ENCODE data around the gene ZNF3.

ZNF3 gene

DNA sequence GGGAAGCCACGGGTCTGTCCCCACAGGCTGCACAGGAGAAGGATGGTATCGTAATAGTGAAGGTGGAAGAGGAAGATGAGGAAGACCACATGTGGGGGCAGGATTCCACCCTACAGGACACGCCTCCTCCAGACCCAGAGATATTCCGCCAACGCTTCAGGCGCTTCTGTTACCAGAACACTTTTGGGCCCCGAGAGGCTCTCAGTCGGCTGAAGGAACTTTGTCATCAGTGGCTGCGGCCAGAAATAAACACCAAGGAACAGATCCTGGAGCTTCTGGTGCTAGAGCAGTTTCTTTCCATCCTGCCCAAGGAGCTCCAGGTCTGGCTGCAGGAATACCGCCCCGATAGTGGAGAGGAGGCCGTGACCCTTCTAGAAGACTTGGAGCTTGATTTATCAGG lies 58.0 kb downstream of the ZNF3 start:
- no peak for DNase-seq
- Histone ChIP-seq H2BK12ac (ENCODE audit: low read length in 2 of 2) (no peak overlapping the region), H3K9ac (ENCODE audit: low read length) (no peak overlapping the region), H2AFZ (ENCODE audit: low read depth, low read length) (no peak overlapping the region), H3K4ac (ENCODE audit: low read depth in 1 of 2, low read length in 2 of 2) (no peak overlapping the region), H3K14ac (ENCODE audit: low read length in 2 of 2) (no peak overlapping the region), H3K18ac (ENCODE audit: low read depth in 1 of 2, low read length in 2 of 2) (no peak overlapping the region), H3K27me3 (ENCODE audit: control insufficient read depth in 1 of 2, insufficient read depth in 1 of 2, low read length in 2 of 2) (no peaks in the 10 kb centered on the region), H2BK120ac (ENCODE audit: low read depth, low read length) (no peak overlapping the region), H3K27ac (ENCODE audit: low read length, poor library complexity, severe bottlenecking) (no peak overlapping the region), H3K36me3 (ENCODE audit: control insufficient read depth in 1 of 2, insufficient read depth in 2 of 2, low read depth in 1 of 2, low read length in 2 of 2) (peaks cover 54 to 76% of the 10 kb centered on the region in 2 experiments), H4K91ac (ENCODE audit: low read length) (no peak overlapping the region), H2BK5ac (ENCODE audit: low read depth, low read length, poor library complexity, severe bottlenecking) (no peak overlapping the region), H3K4me3 (ENCODE audit: insufficient read depth in 1 of 2, low read depth in 1 of 2, low read length in 2 of 2) (no peak overlapping the region), H3K23ac (ENCODE audit: low read length in 2 of 2) (no peak overlapping the region), H2BK15ac (ENCODE audit: low read depth, poor library complexity, severe bottlenecking) (no peak overlapping the region), H3K4me2 (ENCODE audit: low read length, poor library complexity, severe bottlenecking) (no peak overlapping the region), H3K9me3 (ENCODE audit: control insufficient read depth, low read length) (no peaks in the 10 kb centered on the region), H2AK5ac (ENCODE audit: low read length, severe bottlenecking) (no peak overlapping the region), H4K8ac (ENCODE audit: low read length) (no peak overlapping the region), H3K79me1 (replicated peaks; ENCODE audit: low read length, poor library complexity, severe bottlenecking) (peaks cover 25% of the 10 kb centered on the region), H3K4me1 (ENCODE audit: control insufficient read depth, insufficient read depth, low read depth, low read length) (peaks cover 3% of the 10 kb centered on the region)
- over 99% methylated on average over 12 of the region's 12 CpGs for WGBS

DNA sequence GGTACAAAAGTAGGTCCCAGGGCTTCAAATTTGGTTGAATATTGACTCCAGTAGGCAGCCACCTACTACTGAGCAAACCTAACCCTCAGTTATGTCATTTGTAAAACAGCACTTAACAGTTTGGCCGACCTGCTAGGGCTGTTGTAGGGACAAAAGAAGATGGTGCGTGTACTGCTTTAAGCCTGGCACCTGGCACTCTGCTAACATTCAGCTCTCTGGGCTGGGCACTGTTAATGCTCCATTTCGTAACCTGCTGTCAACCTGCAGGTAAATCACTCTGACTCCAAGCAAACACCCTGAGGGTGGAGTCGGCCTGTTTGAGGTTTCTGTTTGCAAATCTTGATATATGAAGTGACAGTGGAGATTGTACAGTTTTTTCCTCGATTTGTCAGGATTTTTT lies 58.9 kb downstream of the ZNF3 start:
- peaks cover 24% of the 10 kb centered on the region for H3K79me1 ChIP-seq (replicated peaks; ENCODE audit: low read length, poor library complexity, severe bottlenecking)
- WGBS: 98% methylated on average over 4 of the region's 5 CpGs
- peaks cover 51 to 67% of the 10 kb centered on the region in 2 experiments for H3K36me3 ChIP-seq (ENCODE audit: control insufficient read depth in 1 of 2, insufficient read depth in 2 of 2, low read depth in 1 of 2, low read length in 2 of 2)
- H4K91ac ChIP-seq (ENCODE audit: low read length): no peak overlapping the region
- H2BK5ac ChIP-seq (ENCODE audit: low read depth, low read length, poor library complexity, severe bottlenecking): no peak overlapping the region
- no peak overlapping the region for H3K9ac ChIP-seq (ENCODE audit: low read length)
- no peak overlapping the region for H2BK12ac ChIP-seq (ENCODE audit: low read length in 2 of 2)
- DNase-seq: no peak
- H3K9me3 ChIP-seq (ENCODE audit: control insufficient read depth, low read length): no peaks in the 10 kb centered on the region
- H3K27ac ChIP-seq (ENCODE audit: low read length, poor library complexity, severe bottlenecking): no peak overlapping the region
- no peak overlapping the region for H2AK5ac ChIP-seq (ENCODE audit: low read length, severe bottlenecking)
- no peak overlapping the region for H3K4ac ChIP-seq (ENCODE audit: low read depth in 1 of 2, low read length in 2 of 2)
- H2BK15ac ChIP-seq (ENCODE audit: low read depth, poor library complexity, severe bottlenecking): no peak overlapping the region
- H3K14ac ChIP-seq (ENCODE audit: low read length in 2 of 2): no peak overlapping the region
- no peaks in the 10 kb centered on the region for H3K27me3 ChIP-seq (ENCODE audit: control insufficient read depth in 1 of 2, insufficient read depth in 1 of 2, low read length in 2 of 2)
- H3K23ac ChIP-seq (ENCODE audit: low read length in 2 of 2): no peak overlapping the region
- no peak overlapping the region for H2BK120ac ChIP-seq (ENCODE audit: low read depth, low read length)
- H3K4me1 ChIP-seq (ENCODE audit: control insufficient read depth, insufficient read depth, low read depth, low read length): peaks cover 3% of the 10 kb centered on the region
- no peak overlapping the region for H2AFZ ChIP-seq (ENCODE audit: low read depth, low read length)
- no peak overlapping the region for H3K4me2 ChIP-seq (ENCODE audit: low read length, poor library complexity, severe bottlenecking)
- H3K18ac ChIP-seq (ENCODE audit: low read depth in 1 of 2, low read length in 2 of 2): no peak overlapping the region
- no peak overlapping the region for H3K4me3 ChIP-seq (ENCODE audit: insufficient read depth in 1 of 2, low read depth in 1 of 2, low read length in 2 of 2)
- H4K8ac ChIP-seq (ENCODE audit: low read length): peak overlapping the region; percentile 42

DNA sequence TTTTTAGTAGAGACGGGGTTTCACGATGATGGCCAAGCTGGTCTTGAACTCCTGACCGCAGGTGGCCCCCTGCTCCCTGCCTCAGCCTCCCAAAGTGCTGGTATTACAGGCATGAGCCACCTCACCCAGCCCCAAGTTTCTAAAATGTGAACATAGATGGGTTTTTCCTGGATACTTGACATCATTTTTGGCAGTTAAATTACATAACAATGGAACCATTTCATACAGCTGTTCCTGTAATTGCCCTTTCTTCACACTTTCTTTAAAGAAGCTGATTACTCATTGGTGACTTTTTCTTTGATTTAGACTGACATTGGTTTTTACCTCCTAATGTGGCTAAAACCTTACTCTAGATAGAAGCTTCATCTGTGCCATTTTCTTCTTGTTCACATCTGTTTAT lies 60.2 kb downstream of the ZNF3 start:
- Histone ChIP-seq H3K36me3 (ENCODE audit: control insufficient read depth in 1 of 2, insufficient read depth in 2 of 2, low read depth in 1 of 2, low read length in 2 of 2) (peaks cover 44 to 58% of the 10 kb centered on the region in 2 experiments), H2BK5ac (ENCODE audit: low read depth, low read length, poor library complexity, severe bottlenecking) (no peak overlapping the region), H2AK5ac (ENCODE audit: low read length, severe bottlenecking) (no peak overlapping the region), H3K4ac (ENCODE audit: low read depth in 1 of 2, low read length in 2 of 2) (no peak overlapping the region), H4K8ac (ENCODE audit: low read length) (no peak overlapping the region), H3K27ac (ENCODE audit: low read length, poor library complexity, severe bottlenecking) (no peak overlapping the region), H2AFZ (ENCODE audit: low read depth, low read length) (no peak overlapping the region), H2BK120ac (ENCODE audit: low read depth, low read length) (no peak overlapping the region), H3K4me1 (ENCODE audit: control insufficient read depth, insufficient read depth, low read depth, low read length) (peaks cover 6% of the 10 kb centered on the region), H3K79me1 (replicated peaks; ENCODE audit: low read length, poor library complexity, severe bottlenecking) (peaks cover 20% of the 10 kb centered on the region), H3K4me3 (ENCODE audit: insufficient read depth in 1 of 2, low read depth in 1 of 2, low read length in 2 of 2) (no peak overlapping the region), H3K9ac (ENCODE audit: low read length) (no peak overlapping the region), H3K9me3 (ENCODE audit: control insufficient read depth, low read length) (no peaks in the 10 kb centered on the region), H2BK12ac (ENCODE audit: low read length in 2 of 2) (no peak overlapping the region), H3K18ac (ENCODE audit: low read depth in 1 of 2, low read length in 2 of 2) (no peak overlapping the region), H4K91ac (ENCODE audit: low read length) (no peak overlapping the region), H3K23ac (ENCODE audit: low read length in 2 of 2) (no peak overlapping the region), H3K14ac (ENCODE audit: low read length in 2 of 2) (no peak overlapping the region), H3K4me2 (ENCODE audit: low read length, poor library complexity, severe bottlenecking) (no peak overlapping the region), H2BK15ac (ENCODE audit: low read depth, poor library complexity, severe bottlenecking) (no peak overlapping the region), H3K27me3 (ENCODE audit: control insufficient read depth in 1 of 2, insufficient read depth in 1 of 2, low read length in 2 of 2) (no peaks in the 10 kb centered on the region)
- DNase-seq: no peak
- 98% methylated on average over 3 of the region's 3 CpGs for WGBS

Small RNAs within 50 kb of the gene (small RNA-seq; reads per million reads assigned to genes)
- 1,441 reads per million, percentile 97 among the genes with 10 or more reads in this experiment for gene MIR106B (ENCODE audit: low read depth)
- gene MIR25 (ENCODE audit: low read depth): 19,263 reads per million, percentile 100 among the genes with 10 or more reads in this experiment
- 6,356 reads per million, percentile 99 among the genes with 10 or more reads in this experiment for gene MIR93 (ENCODE audit: low read depth)
